Astrocyte (in vitro differentiated cells and primary cell): Measurements from ENCODE around the gene CCSER2. TPM values are rescaled to one million over a fixed set of nuclear protein-coding genes. Genes with fewer than 3 reads are reported as not detected.
"Not testable (repeated sequence)": the region's sequence is repeated elsewhere in the genome, so short reads cannot be mapped to it uniquely, and the experiment has no call there.

Experiments used
- DNase-seq: peaks from one replicate; pipeline ENCODE4 v3.0.0-alpha.2; 2010; ENCODE audit warnings: low read depth
- FAIRE-seq: peaks from 2 replicates; lab custom pipeline; 2011; peaks lifted over from hg19 to GRCh38; lab: Jason Lieb, UNC
- H2AFZ ChIP-seq: 2 replicates; pipeline ENCODE4 v1.6.0; 2012; ENCODE audit warnings: low read depth, low read length, inconsistent platforms
- H3K27ac ChIP-seq: 2 replicates; pipeline ENCODE4 v1.5.1; 2011; ENCODE audit warnings: low read depth, low read length, inconsistent platforms
- H3K27me3 ChIP-seq: 2 replicates; pipeline ENCODE4 v1.6.0; 2011; ENCODE audit warnings: low read length, inconsistent platforms; ENCODE audit not compliant: insufficient read depth
- H3K36me3 ChIP-seq: 2 replicates; pipeline ENCODE4 v1.5.1; 2011; ENCODE audit warnings: low read length, inconsistent platforms; ENCODE audit not compliant: insufficient read depth
- H3K4me1 ChIP-seq: 2 replicates; pipeline ENCODE4 v1.5.1; 2011; ENCODE audit warnings: low read length, inconsistent platforms; ENCODE audit not compliant: insufficient read depth
- H3K4me2 ChIP-seq: 2 replicates; pipeline ENCODE4 v1.6.0; 2012; ENCODE audit warnings: low read length, inconsistent platforms
- H3K4me3 ChIP-seq: 2 replicates; pipeline ENCODE4 v1.5.1; 2011; ENCODE audit warnings: low read depth, mild to moderate bottlenecking, low read length, inconsistent platforms; ENCODE audit not compliant: insufficient read depth
- H3K79me2 ChIP-seq: 2 replicates; pipeline ENCODE4 v1.6.0; 2012; ENCODE audit warnings: mild to moderate bottlenecking, low read length, inconsistent platforms; ENCODE audit not compliant: insufficient read depth
- H3K9ac ChIP-seq: 2 replicates; pipeline ENCODE4 v1.6.0; 2012; ENCODE audit warnings: mild to moderate bottlenecking, low read length, inconsistent platforms
- H3K9me3 ChIP-seq: 2 replicates; pipeline ENCODE4 v1.5.1; 2012; ENCODE audit warnings: low read depth, mild to moderate bottlenecking, low read length, inconsistent platforms; ENCODE audit not compliant: insufficient read depth
- H4K20me1 ChIP-seq: 2 replicates; pipeline ENCODE4 v1.6.0; 2012; ENCODE audit warnings: low read length, inconsistent platforms; ENCODE audit not compliant: insufficient read depth
- H3K27ac Mint-ChIP-seq: one replicate; pipeline ENCODE4 v1.8.0; 2021; ENCODE audit warnings: mild to moderate bottlenecking, mixed read lengths; ENCODE audit not compliant: unreplicated experiment
- H3K27me3 Mint-ChIP-seq: one replicate; pipeline ENCODE4 v1.8.0; 2021; ENCODE audit warnings: low read depth, mixed read lengths; ENCODE audit not compliant: unreplicated experiment
- H3K36me3 Mint-ChIP-seq: one replicate; pipeline ENCODE4 v1.8.0; 2021; ENCODE audit warnings: low read depth, mixed read lengths; ENCODE audit not compliant: unreplicated experiment
- H3K4me1 Mint-ChIP-seq: one replicate; pipeline ENCODE4 v1.8.0; 2021; ENCODE audit warnings: low read depth, mixed read lengths; ENCODE audit not compliant: unreplicated experiment
- H3K4me3 Mint-ChIP-seq: one replicate; pipeline ENCODE4 v1.8.0; 2021; ENCODE audit warnings: mild to moderate bottlenecking, moderate library complexity, mixed read lengths; ENCODE audit not compliant: unreplicated experiment
- H3K9me3 Mint-ChIP-seq: one replicate; pipeline ENCODE4 v1.8.0; 2021; ENCODE audit warnings: mild to moderate bottlenecking, mixed read lengths; ENCODE audit not compliant: unreplicated experiment
- CTCF ChIP-seq: IDR thresholded peaks from 2 replicates; pipeline ENCODE4 v1.5.1; 2011; ENCODE audit warnings: low read depth, mild to moderate bottlenecking, inconsistent platforms, low read length, moderate library complexity; ENCODE audit not compliant: insufficient read depth
- EZH2 ChIP-seq: IDR thresholded peaks from 2 replicates; pipeline ENCODE4 v1.6.1; 2012; ENCODE audit warnings: mild to moderate bottlenecking, low read length, inconsistent platforms; ENCODE audit not compliant: insufficient read depth
- total RNA-seq: library from RNA; stranded (reverse); gene quantifications from 2 replicates; pipeline ENCODE4 v1.2.1, GENCODE V29; 2021

CCSER2 gene
- total RNA-seq, 1 donor from 2014 or later = 100 TPM

- Histone ChIP-seq H3K27ac (no peak overlapping the region), H3K9ac (no peak overlapping the region), H3K4me3 (no peak overlapping the region), H2AFZ (no peak overlapping the region), H4K20me1 (no peaks in the 10 kb centered on the region), H3K79me2 (no peaks in the 10 kb centered on the region), H3K9me3 (no peaks in the 10 kb centered on the region), H3K4me2 (no peak overlapping the region), H3K27me3 (no peaks in the 10 kb centered on the region), H3K36me3 (no peaks in the 10 kb centered on the region), H3K4me1 (no peaks in the 10 kb centered on the region)
- FAIRE-seq = no peak
- TF ChIP-seq CTCF (no peak), EZH2 (no peak)
- Mint-ChIP-seq H3K9me3 (no peaks in the 10 kb centered on the region), H3K4me3 (no peak overlapping the region), H3K27me3 (peaks cover 3% of the 10 kb centered on the region), H3K27ac (no peak overlapping the region), H3K36me3 (no peaks in the 10 kb centered on the region), H3K4me1 (no peaks in the 10 kb centered on the region)
- DNase-seq = no peak
Observed at GRCh38 chr10:84321902-84322301, 6.5 kb upstream of the CCSER2 start.

GRCh38 chr10:84323566-84323965, 4.8 kb upstream of the CCSER2 start:
- FAIRE-seq, H3K27ac Mint-ChIP-seq, H3K9me3 Mint-ChIP-seq: not testable (repeated sequence)

GRCh38 chr10:84326995-84327394, 1.4 kb upstream of the CCSER2 start:
- not testable (repeated sequence) for H3K27me3 ChIP-seq, FAIRE-seq, H3K9me3 Mint-ChIP-seq, H3K36me3 ChIP-seq, H3K36me3 Mint-ChIP-seq, H3K4me2 ChIP-seq, H3K4me3 Mint-ChIP-seq, H3K27ac Mint-ChIP-seq, DNase-seq, H3K27ac ChIP-seq, H3K9me3 ChIP-seq, H3K27me3 Mint-ChIP-seq, H3K4me1 ChIP-seq, H3K4me3 ChIP-seq, H2AFZ ChIP-seq, H3K9ac ChIP-seq
- peaks cover 17% of the 10 kb centered on the region for H3K4me1 Mint-ChIP-seq
- Histone ChIP-seq H3K79me2 (peaks cover 32% of the 10 kb centered on the region), H4K20me1 (peaks cover 21% of the 10 kb centered on the region)

More at GRCh38 chr10:84323566-84323965, 4.8 kb upstream of the CCSER2 start:
- not testable (repeated sequence) for H3K27me3 Mint-ChIP-seq, H3K36me3 Mint-ChIP-seq, H3K4me1 Mint-ChIP-seq, H3K9me3 ChIP-seq, H2AFZ ChIP-seq, H3K27ac ChIP-seq, H3K4me1 ChIP-seq, H3K27me3 ChIP-seq, DNase-seq, H3K9ac ChIP-seq, H3K4me3 ChIP-seq, H4K20me1 ChIP-seq, H3K4me2 ChIP-seq, H3K36me3 ChIP-seq, H3K79me2 ChIP-seq, H3K4me3 Mint-ChIP-seq
